OCI-LY7 (cell line): Measurements from ENCODE around the gene ABCA5. TPM values are rescaled to one million over a fixed set of nuclear protein-coding genes. Genes with fewer than 3 reads are reported as not detected.

ENCODE experiments used
- BruUV-seq: library from RNA; stranded (reverse); fragments of 400-500 nt; replicated peaks from 2 replicates; lab custom pipeline; 2021; lab: Mats Ljungman, UMichigan
- CTCF ChIA-PET: fragments of 300-600 bp; sonication (Branson Sonifier 250); formaldehyde crosslinking; loops from one replicate; lab custom pipeline; 2022; ENCODE audit warnings: antibody characterized with exemption; ENCODE audit not compliant: unreplicated experiment; lab: Charles Lee
- POLR2A ChIA-PET: fragments of 300-600 bp; sonication (Branson Sonifier 250); formaldehyde crosslinking; loops from one replicate; lab custom pipeline; 2022; ENCODE audit warnings: antibody characterized with exemption; lab: Charles Lee
- DNase-seq: peaks from one replicate; pipeline ENCODE4 v3.0.0-alpha.2; 2015; ENCODE audit warnings: low spot score
- H2AFZ ChIP-seq: fragments of 200-600 bp; sonication (generic), shearing (Covaris generic); 2 replicates; pipeline ENCODE4 v1.6.1; 2014; ENCODE audit warnings: mild to moderate bottlenecking, antibody characterized with exemption, low read length, moderate library complexity
- H3K27ac ChIP-seq: fragments of 200-600 bp; sonication (generic); 2 replicates; pipeline ENCODE4 v1.5.1; 2014; ENCODE audit warnings: mixed run types, low read depth, mild to moderate bottlenecking, moderate library complexity, low read length, inconsistent platforms; ENCODE audit not compliant: poor library complexity, severe bottlenecking
- H3K36me3 ChIP-seq: fragments of 200-600 bp; sonication (generic); 2 replicates; pipeline ENCODE4 v1.6.1; 2014; ENCODE audit warnings: mild to moderate bottlenecking, antibody characterized with exemption, low read length, moderate library complexity, mixed read lengths; ENCODE audit not compliant: insufficient read depth
- H3K4me1 ChIP-seq: fragments of 200-600 bp; sonication (generic); 2 replicates; pipeline ENCODE4 v1.5.1; 2014; ENCODE audit warnings: mild to moderate bottlenecking, low read length; ENCODE audit not compliant: insufficient read depth, poor library complexity, severe bottlenecking
- H3K4me2 ChIP-seq: fragments of 200-600 bp; sonication (generic); 2 replicates; pipeline ENCODE4 v1.6.1; 2014; ENCODE audit warnings: mild to moderate bottlenecking, low read length
- H3K4me3 ChIP-seq: fragments of 200-600 bp; sonication (generic); 2 replicates; pipeline ENCODE4 v1.5.1; 2014; ENCODE audit warnings: mild to moderate bottlenecking, low read depth, low read length; ENCODE audit not compliant: poor library complexity, severe bottlenecking
- H3K79me2 ChIP-seq: fragments of 200-600 bp; sonication (generic); 2 replicates; pipeline ENCODE4 v1.6.1; 2016; ENCODE audit warnings: low read depth, mild to moderate bottlenecking, low read length, moderate library complexity, mixed read lengths; ENCODE audit not compliant: insufficient read depth
- H3K9me2 ChIP-seq: fragments of 200-600 bp; sonication (generic); 2 replicates; pipeline ENCODE4 v1.6.1; 2016; ENCODE audit warnings: mild to moderate bottlenecking, low read length, mixed read lengths; ENCODE audit not compliant: insufficient read depth
- H3K9me3 ChIP-seq: fragments of 200-600 bp; sonication (generic); 2 replicates; pipeline ENCODE4 v1.6.1; 2014; ENCODE audit warnings: mild to moderate bottlenecking, mixed run types, low read length, mixed read lengths
- H4K20me1 ChIP-seq: fragments of 200-600 bp; sonication (generic); 2 replicates; pipeline ENCODE4 v1.6.1; 2014; ENCODE audit warnings: mild to moderate bottlenecking, antibody characterized with exemption, low read length, moderate library complexity, mixed read lengths; ENCODE audit not compliant: insufficient read depth
- EZH2phosphoT487 ChIP-seq: fragments of 200-600 bp; sonication (generic); IDR thresholded peaks from 2 replicates; pipeline ENCODE4 v1.6.1; 2018; ENCODE audit warnings: low read depth, borderline replicate concordance, mild to moderate bottlenecking, mixed run types, antibody characterized with exemption, low read length, moderate library complexity, mixed read lengths
- intact Hi-C: fragments of 100-400 bp; cut with micrococcal nuclease; formaldehyde crosslinking; loops from one replicate; pipeline ENCODE4 v1.10.0; 2022; ENCODE audit not compliant: unreplicated experiment
- total RNA-seq, 2 experiments: library from RNA; depleted of rRNA in 1 of 2; stranded (reverse); fragments of >200 nt in 1 of 2; shearing (Covaris generic) in 1 of 2; gene quantifications; 2 replicates each; pipeline ENCODE4 v1.2.3, GENCODE V29; 2014 to 2022
- TF ChIP-seq, protein P1 (sequence below): fragments of 200-600 bp; sonication (generic); conservative IDR thresholded peaks from 2 replicates; pipeline ENCODE4 v1.5.1; 2014; ENCODE audit warnings: mild to moderate bottlenecking, antibody characterized with exemption, low read length, moderate library complexity, mixed read lengths

ABCA5 gene
- total RNA-seq, 2 experiments from 2014 or later = 14.7 to 25.3 TPM

GRCh38 chr17:69246202-69246601, 80.7 kb downstream of the ABCA5 start:
- Histone ChIP-seq H3K79me2 (no peaks in the 10 kb centered on the region), H3K9me3 (no peaks in the 10 kb centered on the region), H3K4me1 (no peaks in the 10 kb centered on the region), H4K20me1 (no peaks in the 10 kb centered on the region), H3K4me3 (no peak overlapping the region), H3K9me2 (no peaks in the 10 kb centered on the region), H3K27ac (no peak overlapping the region), H3K36me3 (no peaks in the 10 kb centered on the region), H3K4me2 (no peak overlapping the region), H2AFZ (no peak overlapping the region)
- intact Hi-C loops = loop anchor here (1.0 kb wide), 1 partner anchor 472 kb away; no protein-coding TSS in a partner anchor
- no TSS peak for BruUV-seq
- TF ChIP-seq, protein P1, sequence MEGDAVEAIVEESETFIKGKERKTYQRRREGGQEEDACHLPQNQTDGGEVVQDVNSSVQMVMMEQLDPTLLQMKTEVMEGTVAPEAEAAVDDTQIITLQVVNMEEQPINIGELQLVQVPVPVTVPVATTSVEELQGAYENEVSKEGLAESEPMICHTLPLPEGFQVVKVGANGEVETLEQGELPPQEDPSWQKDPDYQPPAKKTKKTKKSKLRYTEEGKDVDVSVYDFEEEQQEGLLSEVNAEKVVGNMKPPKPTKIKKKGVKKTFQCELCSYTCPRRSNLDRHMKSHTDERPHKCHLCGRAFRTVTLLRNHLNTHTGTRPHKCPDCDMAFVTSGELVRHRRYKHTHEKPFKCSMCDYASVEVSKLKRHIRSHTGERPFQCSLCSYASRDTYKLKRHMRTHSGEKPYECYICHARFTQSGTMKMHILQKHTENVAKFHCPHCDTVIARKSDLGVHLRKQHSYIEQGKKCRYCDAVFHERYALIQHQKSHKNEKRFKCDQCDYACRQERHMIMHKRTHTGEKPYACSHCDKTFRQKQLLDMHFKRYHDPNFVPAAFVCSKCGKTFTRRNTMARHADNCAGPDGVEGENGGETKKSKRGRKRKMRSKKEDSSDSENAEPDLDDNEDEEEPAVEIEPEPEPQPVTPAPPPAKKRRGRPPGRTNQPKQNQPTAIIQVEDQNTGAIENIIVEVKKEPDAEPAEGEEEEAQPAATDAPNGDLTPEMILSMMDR = no peak
- TF ChIP-seq EZH2phosphoT487 = no peak
- no peak for DNase-seq
- ChIA-PET POLR2A (interaction anchor here (0.6 to 2.3 kb wide), 3 partner anchors 8 to 485 kb away, joined by 3 to 10 read pairs (median 3); no protein-coding TSS in a partner anchor), CTCF (interaction anchor here (0.6 kb wide), 1 partner anchor 16 kb away, joined by 3 read pairs; no protein-coding TSS in a partner anchor)

GRCh38 chr17:69245617-69246016, 81.3 kb downstream of the ABCA5 start:
- no peak overlapping the region for H2AFZ ChIP-seq
- no peak for TF ChIP-seq EZH2phosphoT487
- TF ChIP-seq, protein P1 = no peak
- intact Hi-C loops = loop anchor here (1.0 to 2.0 kb wide), 2 partner anchors 279 to 471 kb away; no protein-coding TSS in a partner anchor

More at GRCh38 chr17:69245617-69246016, 81.3 kb downstream of the ABCA5 start:
- no TSS peak for BruUV-seq
- no peak for DNase-seq
- Histone ChIP-seq H3K9me2 (no peaks in the 10 kb centered on the region), H3K79me2 (no peaks in the 10 kb centered on the region), H3K4me2 (no peak overlapping the region), H3K36me3 (no peaks in the 10 kb centered on the region), H4K20me1 (no peaks in the 10 kb centered on the region), H3K9me3 (no peaks in the 10 kb centered on the region), H3K4me3 (no peak overlapping the region), H3K4me1 (no peaks in the 10 kb centered on the region), H3K27ac (no peak overlapping the region)
- CTCF ChIA-PET = interaction anchor here (0.6 kb wide), 1 partner anchor 15 kb away, joined by 3 read pairs; no protein-coding TSS in a partner anchor
- POLR2A ChIA-PET = interaction anchor here (0.5 to 2.3 kb wide), 4 partner anchors 9 to 485 kb away, joined by 3 to 10 read pairs (median 4); no protein-coding TSS in a partner anchor
